ENCODE results near the gene LGMN. TPM values are rescaled to one million over a fixed set of nuclear protein-coding genes. Genes with fewer than 3 reads are reported as not detected.

The LGMN gene
- total RNA-seq, 2 donors from 2014 or later: 20.8 to 41.8 TPM

DNA sequence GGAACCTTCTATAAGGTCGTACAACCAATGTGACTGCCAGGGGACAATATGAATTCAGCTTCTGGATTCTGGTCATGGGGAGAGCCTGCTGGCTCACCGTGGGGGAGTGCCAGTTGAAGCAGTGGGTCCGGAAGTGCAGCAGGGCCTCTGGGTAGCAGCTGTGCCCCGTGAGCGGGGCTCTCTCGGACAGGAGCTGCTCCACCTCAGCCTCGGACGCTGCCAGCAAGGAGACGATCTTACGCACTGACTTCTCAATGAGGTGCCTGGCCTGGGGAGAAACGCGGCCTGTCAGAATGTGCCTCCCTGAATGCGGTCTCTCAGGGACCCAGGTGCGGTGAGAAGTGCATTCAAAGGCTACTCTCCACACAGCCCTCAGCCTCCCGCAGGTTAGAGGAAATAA lies 42.0 kb downstream of the LGMN start:
- ATAC-seq (no peak), DNase-seq (no peak)
- intact Hi-C loops (cut with DNase I): no loop called here
- H3K36me3 ChIP-seq (replicated peaks in 1 of 2; ENCODE audit: insufficient read depth in 1 of 2, low read depth in 2 of 2): peaks cover 0 to 4% of the 10 kb centered on the region in 2 donors
- H3K27me3 ChIP-seq: no peaks in the 10 kb centered on the region
- WGBS, 2 donors: 91 to 97% methylated on average over 6 to 15 of the region's 15 CpGs
- H3K27ac ChIP-seq: no peak overlapping the region
- TF ChIP-seq POLR2A (IDR thresholded peaks at IDR 0.05): no peak
- no peak for TF ChIP-seq CTCF (IDR thresholded peaks at IDR 0.05)
- H3K4me1 ChIP-seq: no peaks in the 10 kb centered on the region
- no peaks in the 10 kb centered on the region for H3K9me3 ChIP-seq
- H3K4me3 ChIP-seq: no peak overlapping the region

GRCh38 chr14:92704821-92705220 lies 43.6 kb downstream of the LGMN start:
- H3K36me3 ChIP-seq (replicated peaks in 1 of 2; ENCODE audit: insufficient read depth in 1 of 2, low read depth in 2 of 2): peaks cover 0 to 4% of the 10 kb centered on the region in 2 donors
- H3K9me3 ChIP-seq: no peaks in the 10 kb centered on the region
- intact Hi-C loops (cut with DNase I): no loop called here
- no peak for DNase-seq
- TF ChIP-seq CTCF (IDR thresholded peaks at IDR 0.05) (no peak), POLR2A (IDR thresholded peaks at IDR 0.05) (no peak)
- no peak overlapping the region for H3K27ac ChIP-seq
- no peaks in the 10 kb centered on the region for H3K27me3 ChIP-seq
- no peaks in the 10 kb centered on the region for H3K4me1 ChIP-seq
- no peak for ATAC-seq
- WGBS, 2 donors: 76 to 94% methylated on average over 11 of the region's 11 CpGs
- H3K4me3 ChIP-seq: no peak overlapping the region

GRCh38 chr14:92704036-92704804 lies 44.2 kb downstream of the LGMN start:
- H3K9me3 ChIP-seq: no peaks in the 10 kb centered on the region
- DNase-seq (peak in 1 of 4 donors; percentile 64), ATAC-seq (no peak)
- no peak overlapping the region for H3K27ac ChIP-seq
- intact Hi-C loops (cut with DNase I): no loop called here
- H3K36me3 ChIP-seq (replicated peaks in 1 of 2; ENCODE audit: insufficient read depth in 1 of 2, low read depth in 2 of 2): peaks cover 0 to 4% of the 10 kb centered on the region in 2 donors
- H3K4me3 ChIP-seq: no peak overlapping the region
- no peaks in the 10 kb centered on the region for H3K4me1 ChIP-seq
- TF ChIP-seq CTCF (IDR thresholded peaks at IDR 0.05) (no peak), POLR2A (IDR thresholded peaks at IDR 0.05) (peak in 1 of 3 donors; percentile 10)
- WGBS, 2 donors: 76 to 88% methylated on average over 21 to 23 of the region's 23 CpGs
- no peaks in the 10 kb centered on the region for H3K27me3 ChIP-seq

- Histone ChIP-seq H3K4me3 (no peak overlapping the region), H3K27ac (no peak overlapping the region), H3K9me3 (no peaks in the 10 kb centered on the region), H3K4me1 (no peaks in the 10 kb centered on the region), H3K36me3 (replicated peaks in 1 of 2; ENCODE audit: insufficient read depth in 1 of 2, low read depth in 2 of 2) (peaks cover 0 to 4% of the 10 kb centered on the region in 2 donors), H3K27me3 (no peaks in the 10 kb centered on the region)
- WGBS, 2 donors: 90 to 94% methylated on average over 10 of the region's 10 CpGs
- no peak for DNase-seq
- intact Hi-C loops (cut with DNase I): no loop called here
- no peak for ATAC-seq
- TF ChIP-seq CTCF (IDR thresholded peaks at IDR 0.05): no peak
- TF ChIP-seq POLR2A (IDR thresholded peaks at IDR 0.05): no peak
Measured at GRCh38 chr14:92703516-92703915, 44.9 kb downstream of the LGMN start.

DNA sequence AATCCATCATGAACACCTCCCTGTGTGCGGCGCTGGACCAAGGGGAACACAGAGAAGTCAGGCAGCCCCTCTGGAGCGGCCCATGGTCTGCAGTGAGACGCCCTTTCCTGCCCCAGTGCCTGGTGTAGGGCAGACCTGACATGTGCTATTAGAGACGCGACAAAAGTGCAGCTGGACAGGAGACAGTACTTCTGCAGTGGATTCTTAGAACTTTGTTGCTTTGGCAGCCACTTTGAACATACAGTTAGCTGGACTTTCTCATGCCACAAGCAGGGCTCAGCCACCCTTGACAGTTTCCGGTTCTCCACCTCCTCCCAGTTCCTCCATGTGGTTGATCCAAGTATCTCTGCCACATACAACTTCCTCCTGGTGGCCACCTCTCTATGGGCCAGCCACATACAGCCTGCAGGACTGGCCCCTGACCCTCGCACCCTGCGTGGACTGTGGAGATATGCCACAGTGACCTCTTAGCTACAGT lies 45.9 kb downstream of the LGMN start:
- no peak for TF ChIP-seq CTCF (IDR thresholded peaks at IDR 0.05)
- no peak for TF ChIP-seq POLR2A (IDR thresholded peaks at IDR 0.05)
- intact Hi-C loops (cut with DNase I): no loop called here
- DNase-seq: peak in 1 of 4 donors; percentile 42

More for the DNA sequence above, 45.9 kb downstream of the LGMN start:
- no peak for ATAC-seq
- 86 to 89% methylated on average over 7 to 9 of the region's 9 CpGs for WGBS, 2 donors
- no peaks in the 10 kb centered on the region for H3K27me3 ChIP-seq
- H3K4me1 ChIP-seq: no peaks in the 10 kb centered on the region
- no peak overlapping the region for H3K27ac ChIP-seq
- H3K9me3 ChIP-seq: no peaks in the 10 kb centered on the region
- peaks cover 0 to 4% of the 10 kb centered on the region in 2 donors for H3K36me3 ChIP-seq (replicated peaks in 1 of 2; ENCODE audit: insufficient read depth in 1 of 2, low read depth in 2 of 2)
- H3K4me3 ChIP-seq: no peak overlapping the region
